HEK293 (cell line): ENCODE measurements around the gene BPIFB2.

Experiments used
- CTCF ChIA-PET: fragments of 350-600 bp; formaldehyde crosslinking; extraction: SDS; loops from one replicate; lab custom pipeline; 2021; ENCODE audit warnings: antibody characterized with exemption; lab: Yijun Ruan, JAX
- POLR2A ChIA-PET: fragments of 300-600 bp; formaldehyde crosslinking; extraction: SDS; loops from one replicate; lab custom pipeline; 2020; ENCODE audit warnings: antibody characterized with exemption, inconsistent platforms; lab: Yijun Ruan, JAX
- H3K27ac ChIP-seq: fragments of 200-500 bp; sonication (Bioruptor generic); 2 replicates; pipeline ENCODE4 v1.5.1; 2014; ENCODE audit warnings: low read depth, low read length, control low read depth, inconsistent platforms; ENCODE audit errors: extremely low read depth
- H3K36me3 ChIP-seq, 2 experiments: fragments of 200-500 bp in 1 of 2; sonication (Bioruptor generic) in 1 of 2; 1 replicate in 1 of 2; 2 replicates in 1 of 2; pipeline ENCODE4 v1.5.1; 2014 to 2017; ENCODE audit warnings: inconsistent platforms in 2 of 2, low read length in 2 of 2; ENCODE audit not compliant: control insufficient read depth in 2 of 2, insufficient read depth in 1 of 2
- H3K4me1 ChIP-seq: fragments of 200-500 bp; sonication (Bioruptor generic); 2 replicates; pipeline ENCODE4 v1.5.1; 2014; ENCODE audit warnings: mild to moderate bottlenecking, low read length, inconsistent platforms; ENCODE audit not compliant: control insufficient read depth, insufficient read depth
- H3K4me3 ChIP-seq: 2 replicates; pipeline ENCODE4 v1.5.1; 2011; ENCODE audit warnings: low read depth, mild to moderate bottlenecking, control low read depth, low read length, moderate library complexity
- H3K9me3 ChIP-seq: fragments of 200-500 bp; sonication (Bioruptor generic); 2 replicates; pipeline ENCODE4 v1.5.1; 2014; ENCODE audit warnings: low read depth, low read length, inconsistent platforms; ENCODE audit not compliant: control insufficient read depth, insufficient read depth
- BCL11A ChIP-seq: fragments of 450-650 bp; formaldehyde crosslinking; IDR thresholded peaks from 2 replicates; pipeline ENCODE4 v1.5.1; 2016; ENCODE audit warnings: low read depth, missing biosample characterization, missing genetic modification characterization
- GLI2 ChIP-seq: fragments of 450-650 bp; formaldehyde crosslinking; IDR thresholded peaks from 2 replicates; pipeline ENCODE4; 2017; ENCODE audit warnings: missing biosample characterization, missing genetic modification characterization, low read depth, borderline replicate concordance
- IKZF3 ChIP-seq: fragments of 450-650 bp; IDR thresholded peaks from 2 replicates; pipeline ENCODE4 v1.5.0; 2018; ENCODE audit warnings: missing biosample characterization, mild to moderate bottlenecking, missing genetic modification characterization, moderate library complexity
- SETDB1 ChIP-seq: IDR thresholded peaks from one replicate; pipeline ENCODE4 v1.6.1; 2017; ENCODE audit warnings: mild to moderate bottlenecking, low read length, moderate library complexity, mixed read lengths; ENCODE audit not compliant: insufficient read length
- ZBTB20 ChIP-seq: fragments of 450-650 bp; formaldehyde crosslinking; IDR thresholded peaks from 2 replicates; pipeline ENCODE4 v1.5.1; 2016; ENCODE audit warnings: missing biosample characterization, missing genetic modification characterization
- ZBTB8A ChIP-seq: fragments of 450-650 bp; formaldehyde crosslinking; IDR thresholded peaks from 2 replicates; pipeline ENCODE4 v1.5.1; 2016; ENCODE audit warnings: missing biosample characterization, missing genetic modification characterization
- ZNF10 ChIP-seq: fragments of 450-650 bp; formaldehyde crosslinking; IDR thresholded peaks from 2 replicates; pipeline ENCODE4 v1.5.1; 2017; ENCODE audit warnings: missing biosample characterization, missing genetic modification characterization
- ZNF146 ChIP-seq: fragments of 450-650 bp; formaldehyde crosslinking; IDR thresholded peaks from 2 replicates; pipeline ENCODE4 v1.5.1; 2016; ENCODE audit warnings: missing biosample characterization, missing genetic modification characterization
- ZNF2 ChIP-seq: fragments of 450-650 bp; formaldehyde crosslinking; IDR thresholded peaks from 2 replicates; pipeline ENCODE4 v1.5.1; 2016; ENCODE audit warnings: missing biosample characterization, missing genetic modification characterization
- ZNF223 ChIP-seq: fragments of 450-650 bp; formaldehyde crosslinking; IDR thresholded peaks from 2 replicates; pipeline ENCODE4 v1.5.1; 2016; ENCODE audit warnings: missing biosample characterization, missing genetic modification characterization
- ZNF24 ChIP-seq: fragments of 450-650 bp; formaldehyde crosslinking; IDR thresholded peaks from 2 replicates; pipeline ENCODE4 v1.5.1; 2016; ENCODE audit warnings: missing biosample characterization, missing genetic modification characterization
- ZNF354C ChIP-seq: fragments of 450-650 bp; formaldehyde crosslinking; IDR thresholded peaks from 2 replicates; pipeline ENCODE4 v1.5.1; 2016; ENCODE audit warnings: missing biosample characterization, missing genetic modification characterization, low read depth, borderline replicate concordance
- ZNF510 ChIP-seq: fragments of 450-650 bp; formaldehyde crosslinking; IDR thresholded peaks from 2 replicates; pipeline ENCODE4 v1.5.1; 2018; ENCODE audit warnings: mild to moderate bottlenecking, missing genetic modification characterization, missing biosample characterization; ENCODE audit not compliant: insufficient replicate concordance
- ZNF529 ChIP-seq: fragments of 450-650 bp; formaldehyde crosslinking; IDR thresholded peaks from 2 replicates; pipeline ENCODE4 v1.5.1; 2017; ENCODE audit warnings: missing genetic modification characterization, missing biosample characterization; ENCODE audit not compliant: insufficient replicate concordance
- ZNF530 ChIP-seq: fragments of 450-650 bp; formaldehyde crosslinking; IDR thresholded peaks from 2 replicates; pipeline ENCODE4 v1.5.1; 2016; ENCODE audit warnings: low read depth, missing biosample characterization, missing genetic modification characterization
- ZNF544 ChIP-seq: fragments of 450-650 bp; formaldehyde crosslinking; IDR thresholded peaks from 2 replicates; pipeline ENCODE4 v1.5.0; 2017; ENCODE audit warnings: missing biosample characterization, missing genetic modification characterization
- ZNF707 ChIP-seq: fragments of 450-650 bp; formaldehyde crosslinking; IDR thresholded peaks from 2 replicates; pipeline ENCODE4 v1.5.1; 2016; ENCODE audit warnings: missing biosample characterization, missing genetic modification characterization
- TF ChIP-seq, protein P1 (sequence below): fragments of 450-650 bp; formaldehyde crosslinking; IDR thresholded peaks from 2 replicates; pipeline ENCODE4 v1.5.1; 2017; ENCODE audit warnings: missing biosample characterization, missing genetic modification characterization
- TF ChIP-seq, protein P2 (sequence below): fragments of 450-650 bp; formaldehyde crosslinking; IDR thresholded peaks from 2 replicates; pipeline ENCODE4 v1.5.1; 2017; ENCODE audit warnings: missing biosample characterization, missing genetic modification characterization
- TF ChIP-seq, protein P3 (sequence below): fragments of 450-650 bp; formaldehyde crosslinking; IDR thresholded peaks from 2 replicates; pipeline ENCODE4 v1.5.1; 2016; ENCODE audit warnings: missing biosample characterization, missing genetic modification characterization

Gene BPIFB2

GRCh38 chr20:32959351-32960221, 47.9 kb upstream of the BPIFB2 start (continued):
- TF ChIP-seq, protein P1, sequence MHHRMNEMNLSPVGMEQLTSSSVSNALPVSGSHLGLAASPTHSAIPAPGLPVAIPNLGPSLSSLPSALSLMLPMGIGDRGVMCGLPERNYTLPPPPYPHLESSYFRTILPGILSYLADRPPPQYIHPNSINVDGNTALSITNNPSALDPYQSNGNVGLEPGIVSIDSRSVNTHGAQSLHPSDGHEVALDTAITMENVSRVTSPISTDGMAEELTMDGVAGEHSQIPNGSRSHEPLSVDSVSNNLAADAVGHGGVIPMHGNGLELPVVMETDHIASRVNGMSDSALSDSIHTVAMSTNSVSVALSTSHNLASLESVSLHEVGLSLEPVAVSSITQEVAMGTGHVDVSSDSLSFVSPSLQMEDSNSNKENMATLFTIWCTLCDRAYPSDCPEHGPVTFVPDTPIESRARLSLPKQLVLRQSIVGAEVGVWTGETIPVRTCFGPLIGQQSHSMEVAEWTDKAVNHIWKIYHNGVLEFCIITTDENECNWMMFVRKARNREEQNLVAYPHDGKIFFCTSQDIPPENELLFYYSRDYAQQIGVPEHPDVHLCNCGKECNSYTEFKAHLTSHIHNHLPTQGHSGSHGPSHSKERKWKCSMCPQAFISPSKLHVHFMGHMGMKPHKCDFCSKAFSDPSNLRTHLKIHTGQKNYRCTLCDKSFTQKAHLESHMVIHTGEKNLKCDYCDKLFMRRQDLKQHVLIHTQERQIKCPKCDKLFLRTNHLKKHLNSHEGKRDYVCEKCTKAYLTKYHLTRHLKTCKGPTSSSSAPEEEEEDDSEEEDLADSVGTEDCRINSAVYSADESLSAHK: no peak
- TF ChIP-seq ZBTB20 (no peak), ZNF530 (no peak), ZNF529 (tag by site-specific recombination) (no peak), ZNF2 (tag by site-specific recombination) (no peak)
- TF ChIP-seq, protein P2, sequence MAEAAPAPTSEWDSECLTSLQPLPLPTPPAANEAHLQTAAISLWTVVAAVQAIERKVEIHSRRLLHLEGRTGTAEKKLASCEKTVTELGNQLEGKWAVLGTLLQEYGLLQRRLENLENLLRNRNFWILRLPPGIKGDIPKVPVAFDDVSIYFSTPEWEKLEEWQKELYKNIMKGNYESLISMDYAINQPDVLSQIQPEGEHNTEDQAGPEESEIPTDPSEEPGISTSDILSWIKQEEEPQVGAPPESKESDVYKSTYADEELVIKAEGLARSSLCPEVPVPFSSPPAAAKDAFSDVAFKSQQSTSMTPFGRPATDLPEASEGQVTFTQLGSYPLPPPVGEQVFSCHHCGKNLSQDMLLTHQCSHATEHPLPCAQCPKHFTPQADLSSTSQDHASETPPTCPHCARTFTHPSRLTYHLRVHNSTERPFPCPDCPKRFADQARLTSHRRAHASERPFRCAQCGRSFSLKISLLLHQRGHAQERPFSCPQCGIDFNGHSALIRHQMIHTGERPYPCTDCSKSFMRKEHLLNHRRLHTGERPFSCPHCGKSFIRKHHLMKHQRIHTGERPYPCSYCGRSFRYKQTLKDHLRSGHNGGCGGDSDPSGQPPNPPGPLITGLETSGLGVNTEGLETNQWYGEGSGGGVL (tag by site-specific recombination): no peak
- TF ChIP-seq, protein P3, sequence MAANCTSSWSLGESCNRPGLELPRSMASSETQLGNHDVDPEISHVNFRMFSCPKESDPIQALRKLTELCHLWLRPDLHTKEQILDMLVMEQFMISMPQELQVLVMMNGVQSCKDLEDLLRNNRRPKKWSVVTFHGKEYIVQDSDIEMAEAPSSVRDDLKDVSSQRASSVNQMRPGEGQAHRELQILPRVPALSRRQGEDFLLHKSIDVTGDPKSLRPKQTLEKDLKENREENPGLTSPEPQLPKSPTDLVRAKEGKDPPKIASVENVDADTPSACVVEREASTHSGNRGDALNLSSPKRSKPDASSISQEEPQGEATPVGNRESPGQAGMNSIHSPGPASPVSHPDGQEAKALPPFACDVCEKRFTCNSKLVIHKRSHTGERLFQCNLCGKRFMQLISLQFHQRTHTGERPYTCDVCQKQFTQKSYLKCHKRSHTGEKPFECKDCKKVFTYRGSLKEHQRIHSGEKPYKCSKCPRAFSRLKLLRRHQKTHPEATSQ (tag by site-specific recombination): no peak

DNA sequence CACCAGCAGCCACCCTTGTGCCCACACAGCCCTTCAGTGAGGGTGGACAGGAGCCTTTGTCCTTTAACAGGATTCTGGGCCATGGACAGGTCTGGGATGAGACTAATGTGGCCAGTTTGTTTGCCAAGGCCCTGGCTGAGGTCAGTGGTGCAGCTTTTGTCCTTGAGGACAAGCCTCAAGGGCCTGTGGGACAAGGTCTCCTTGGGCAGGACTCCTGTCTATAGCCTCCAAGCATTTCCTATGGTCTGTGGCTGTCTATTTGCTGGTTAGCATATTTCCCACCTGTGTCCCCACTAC, 47.3 kb upstream of the BPIFB2 start:
- CTCF ChIA-PET: no interaction called here
- Histone ChIP-seq H3K27ac (no peak overlapping the region), H3K4me1 (no peaks in the 10 kb centered on the region), H3K9me3 (no peaks in the 10 kb centered on the region), H3K4me3 (no peak overlapping the region), H3K36me3 (no peaks in the 10 kb centered on the region)
- POLR2A ChIA-PET: no interaction called here
- TF ChIP-seq SETDB1 (no peak), ZNF354C (tag by site-specific recombination) (no peak), ZNF544 (tag by site-specific recombination) (no peak), ZNF223 (tag by site-specific recombination) (no peak), ZNF707 (tag by site-specific recombination) (no peak), ZNF24 (tag by site-specific recombination) (no peak), ZNF510 (no peak), ZBTB8A (no peak), ZNF146 (tag by site-specific recombination) (no peak), GLI2 (tag by site-specific recombination) (no peak), ZNF10 (tag by site-specific recombination) (no peak), IKZF3 (tag by site-specific recombination) (no peak), BCL11A (tag by site-specific recombination) (no peak)
